ENCODE data around the gene RUNX1. TPM values are rescaled to one million over a fixed set of nuclear protein-coding genes. Genes with fewer than 3 reads are reported as not detected.

Gene RUNX1
- total RNA-seq, 2 experiments from 2014 or later, result 49.5 to 58.8 TPM

GRCh38 chr21:35038772-35039319 lies 10.3 kb downstream of the RUNX1 start:
- intact Hi-C loops (cut with DNase I, micrococcal nuclease), result no loop called here
- peaks cover 39% of the 10 kb centered on the region for H3K36me3 Mint-ChIP-seq (ENCODE audit: low read depth)
- H3K9me3 Mint-ChIP-seq (ENCODE audit: low read depth), result no peaks in the 10 kb centered on the region
- peaks cover 96% of the 10 kb centered on the region for H3K4me1 Mint-ChIP-seq
- no peak for DNase-seq
- no peak for ATAC-seq
- H3K4me3 Mint-ChIP-seq, result peak overlapping the region; percentile 59
- ChIA-PET CTCF (interaction anchor here (0.6 to 2.0 kb wide), 9 partner anchors 9 to 365 kb away, joined by 3 to 6 read pairs (median 4); no protein-coding TSS in a partner anchor), POLR2A (interaction anchor here (0.6 to 1.5 kb wide), 7 partner anchors 9 to 151 kb away, joined by 3 to 13 read pairs (median 4); no protein-coding TSS in a partner anchor)
- H3K27me3 Mint-ChIP-seq, result no peaks in the 10 kb centered on the region
- peak overlapping the region; percentile 94 for H3K27ac Mint-ChIP-seq

GRCh38 chr21:35037384-35037765 lies 11.7 kb downstream of the RUNX1 start:
- H3K4me3 Mint-ChIP-seq, result peak overlapping the region; percentile 59
- H3K9me3 Mint-ChIP-seq (ENCODE audit: low read depth), result no peaks in the 10 kb centered on the region
- POLR2A ChIA-PET, result interaction anchor here (0.6 kb wide), 1 partner anchor 70 kb away, joined by 4 read pairs; no protein-coding TSS in a partner anchor
- peaks cover 33% of the 10 kb centered on the region for H3K36me3 Mint-ChIP-seq (ENCODE audit: low read depth)
- intact Hi-C loops (cut with DNase I, micrococcal nuclease), result no loop called here
- ATAC-seq (no peak), DNase-seq (no peak)
- H3K4me1 Mint-ChIP-seq, result peaks cover 96% of the 10 kb centered on the region
- H3K27me3 Mint-ChIP-seq, result no peaks in the 10 kb centered on the region
- CTCF ChIA-PET, result interaction anchor here (1.4 to 2.6 kb wide), 2 partner anchors 11 to 50 kb away, joined by 3 to 10 read pairs; no protein-coding TSS in a partner anchor
- H3K27ac Mint-ChIP-seq, result peak overlapping the region; percentile 94

- CTCF ChIA-PET, result interaction anchor here (2.6 kb wide), 2 partner anchors 11 kb away, joined by 8 to 10 read pairs; no protein-coding TSS in a partner anchor
- H3K27ac Mint-ChIP-seq, result peak overlapping the region; percentile 94
- POLR2A ChIA-PET, result interaction anchor here (0.6 to 1.0 kb wide), 2 partner anchors 11 to 69 kb away, joined by 3 to 4 read pairs; no protein-coding TSS in a partner anchor
- intact Hi-C loops (cut with DNase I, micrococcal nuclease), result no loop called here
- no peaks in the 10 kb centered on the region for H3K27me3 Mint-ChIP-seq
- peaks cover 32% of the 10 kb centered on the region for H3K36me3 Mint-ChIP-seq (ENCODE audit: low read depth)
- H3K4me3 Mint-ChIP-seq, result peak overlapping the region; percentile 59
- DNase-seq, result no peak
- no peaks in the 10 kb centered on the region for H3K9me3 Mint-ChIP-seq (ENCODE audit: low read depth)
- peaks cover 96% of the 10 kb centered on the region for H3K4me1 Mint-ChIP-seq
- ATAC-seq, result peak; percentile 51
These were observed 12.4 kb downstream of the RUNX1 start for GRCh38 chr21:35036465-35037383.

- ChIA-PET CTCF (interaction anchor here (1.1 to 2.6 kb wide), 3 partner anchors 9 to 17 kb away, joined by 3 to 8 read pairs (median 8); no protein-coding TSS in a partner anchor), POLR2A (interaction anchor here (1.1 kb wide), 1 partner anchor 10 kb away, joined by 3 read pairs; no protein-coding TSS in a partner anchor)
- H3K27ac Mint-ChIP-seq, result peak overlapping the region; percentile 91
- H3K9me3 Mint-ChIP-seq (ENCODE audit: low read depth), result no peaks in the 10 kb centered on the region
- peaks cover 92% of the 10 kb centered on the region for H3K4me1 Mint-ChIP-seq
- intact Hi-C loops (cut with DNase I, micrococcal nuclease), result loop anchor here in 1 of 2 experiments (1.0 kb wide), 1 partner anchor 8 kb away; no protein-coding TSS in a partner anchor
- peak overlapping the region; percentile 37 for H3K4me3 Mint-ChIP-seq
- peak; percentile 49 for DNase-seq
- H3K36me3 Mint-ChIP-seq (ENCODE audit: low read depth), result peaks cover 27% of the 10 kb centered on the region
- ATAC-seq, result peak; percentile 14
- H3K27me3 Mint-ChIP-seq, result no peaks in the 10 kb centered on the region
These were observed 13.5 kb downstream of the RUNX1 start for GRCh38 chr21:35035581-35035980.

- POLR2A ChIA-PET, result interaction anchor here (1.1 kb wide), 1 partner anchor 9 kb away, joined by 3 read pairs; no protein-coding TSS in a partner anchor
- CTCF ChIA-PET, result interaction anchor here (0.5 to 2.6 kb wide), 4 partner anchors 9 to 147 kb away, joined by 3 to 8 read pairs (median 6); no protein-coding TSS in a partner anchor
- DNase-seq (no peak), ATAC-seq (peak; percentile 40)
- intact Hi-C loops (cut with DNase I, micrococcal nuclease), result loop anchor here in 1 of 2 experiments (1.0 kb wide), 1 partner anchor 8 kb away; no protein-coding TSS in a partner anchor
- peaks cover 32% of the 10 kb centered on the region for H3K36me3 Mint-ChIP-seq (ENCODE audit: low read depth)
- no peak overlapping the region for H3K4me3 Mint-ChIP-seq
- no peaks in the 10 kb centered on the region for H3K27me3 Mint-ChIP-seq
- no peaks in the 10 kb centered on the region for H3K9me3 Mint-ChIP-seq (ENCODE audit: low read depth)
- H3K4me1 Mint-ChIP-seq, result peaks cover 92% of the 10 kb centered on the region
- H3K27ac Mint-ChIP-seq, result peak overlapping the region; percentile 91
These were observed 14.0 kb downstream of the RUNX1 start for GRCh38 chr21:35035116-35035515.

- ChIA-PET POLR2A (interaction anchor here (0.6 kb wide), 1 partner anchor 13 kb away, joined by 4 read pairs; no protein-coding TSS in a partner anchor), CTCF (interaction anchor here (0.5 to 2.6 kb wide), 3 partner anchors 8 to 146 kb away, joined by 4 to 8 read pairs (median 8); no protein-coding TSS in a partner anchor)
- intact Hi-C loops (cut with DNase I, micrococcal nuclease), result no loop called here
- DNase-seq (peak; percentile 63), ATAC-seq (peak; percentile 46)
- Mint-ChIP-seq H3K4me1 (peaks cover 92% of the 10 kb centered on the region), H3K9me3 (ENCODE audit: low read depth) (no peaks in the 10 kb centered on the region), H3K4me3 (no peak overlapping the region), H3K27ac (peak overlapping the region; percentile 91), H3K27me3 (no peaks in the 10 kb centered on the region), H3K36me3 (ENCODE audit: low read depth) (peaks cover 36% of the 10 kb centered on the region)
These were observed 14.7 kb downstream of the RUNX1 start for GRCh38 chr21:35034203-35034926.

- intact Hi-C loops (cut with DNase I, micrococcal nuclease), result no loop called here
- Mint-ChIP-seq H3K4me1 (peaks cover 95% of the 10 kb centered on the region), H3K27ac (no peak overlapping the region), H3K4me3 (no peak overlapping the region), H3K36me3 (ENCODE audit: low read depth) (peaks cover 42% of the 10 kb centered on the region), H3K9me3 (ENCODE audit: low read depth) (no peaks in the 10 kb centered on the region), H3K27me3 (no peaks in the 10 kb centered on the region)
- ChIA-PET CTCF (interaction anchor here (0.6 to 1.9 kb wide), 4 partner anchors 46 to 368 kb away, joined by 3 to 8 read pairs (median 4); no protein-coding TSS in a partner anchor), POLR2A (interaction anchor here (0.6 kb wide), 2 partner anchors 155 to 182 kb away, joined by 3 to 4 read pairs; no protein-coding TSS in a partner anchor)
- ATAC-seq (no peak), DNase-seq (no peak)
These were observed 16.4 kb downstream of the RUNX1 start for GRCh38 chr21:35032474-35033263.

GRCh38 chr21:35028451-35028978 lies 20.6 kb downstream of the RUNX1 start:
- Mint-ChIP-seq H3K27me3 (no peaks in the 10 kb centered on the region), H3K36me3 (ENCODE audit: low read depth) (peaks cover 38% of the 10 kb centered on the region), H3K27ac (peak overlapping the region; percentile 97), H3K4me1 (peaks cover 89% of the 10 kb centered on the region), H3K9me3 (ENCODE audit: low read depth) (peaks cover 2% of the 10 kb centered on the region), H3K4me3 (peak overlapping the region; percentile 35)
- CTCF ChIA-PET, result interaction anchor here (0.6 to 6.7 kb wide), 5 partner anchors 12 to 811 kb away, joined by 3 to 32 read pairs (median 3); no protein-coding TSS in a partner anchor
- intact Hi-C loops (cut with DNase I, micrococcal nuclease), result loop anchor here in 1 of 2 experiments (5.0 kb wide), 1 partner anchor 81 kb away; no protein-coding TSS in a partner anchor
- DNase-seq (no peak), ATAC-seq (no peak)
- POLR2A ChIA-PET, result interaction anchor here (0.8 to 1.2 kb wide), 6 partner anchors 8 to 82 kb away, joined by 3 to 4 read pairs (median 3); no protein-coding TSS in a partner anchor

GRCh38 chr21:35027563-35028450 lies 21.3 kb downstream of the RUNX1 start:
- ChIA-PET POLR2A (interaction anchor here (0.8 to 1.8 kb wide), 3 partner anchors 38 to 138 kb away, joined by 3 to 9 read pairs (median 5); no protein-coding TSS in a partner anchor), CTCF (interaction anchor here (3.1 to 6.7 kb wide), 2 partner anchors 20 to 138 kb away, joined by 19 to 32 read pairs; no protein-coding TSS in a partner anchor)
- H3K4me3 Mint-ChIP-seq, result peak overlapping the region; percentile 75
- peaks cover 2% of the 10 kb centered on the region for H3K9me3 Mint-ChIP-seq (ENCODE audit: low read depth)
- no peak for DNase-seq
- no peaks in the 10 kb centered on the region for H3K27me3 Mint-ChIP-seq
- peak overlapping the region; percentile 97 for H3K27ac Mint-ChIP-seq
- no peak for ATAC-seq
- peaks cover 36% of the 10 kb centered on the region for H3K36me3 Mint-ChIP-seq (ENCODE audit: low read depth)
- peaks cover 89% of the 10 kb centered on the region for H3K4me1 Mint-ChIP-seq
- intact Hi-C loops (cut with DNase I, micrococcal nuclease), result loop anchor here (1.0 to 5.0 kb wide), 4 partner anchors 7 to 81 kb away; no protein-coding TSS in a partner anchor

Data from activated CD4-positive, alpha-beta T cell treated with anti-CD3 and anti-CD28 coated beads for 36 hours (primary cell).